ENCODE data around the gene DNM3. TPM values are rescaled to one million over a fixed set of nuclear protein-coding genes. Genes with fewer than 3 reads are reported as not detected.

The DNM3 gene
- polyA plus RNA-seq, 1 of the 3 experiments (the other 2 are of a cell fraction), result 0.43 TPM

DNA sequence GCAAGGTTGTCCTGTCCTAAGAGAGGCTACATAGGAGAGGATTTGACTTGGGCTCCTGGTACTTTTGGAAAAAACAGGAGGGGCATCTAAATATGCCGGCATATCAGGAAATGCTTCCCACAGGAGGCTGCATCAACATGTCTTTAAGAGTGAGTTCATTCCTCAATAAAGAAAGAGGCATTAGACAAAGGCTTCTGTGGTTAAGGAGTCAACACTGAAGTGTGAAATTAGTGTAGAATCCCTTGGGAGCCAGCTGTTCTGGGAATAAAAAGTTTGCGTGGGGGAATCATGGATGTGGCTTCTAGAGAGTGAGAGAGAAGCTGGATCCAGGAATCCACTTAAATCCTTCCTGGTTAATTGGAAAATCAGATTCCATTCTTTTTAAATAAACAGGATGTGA, 69.5 kb downstream of the DNM3 start:
- H3K9ac ChIP-seq, result no peak overlapping the region
- H3K9me2 ChIP-seq, result no peaks in the 10 kb centered on the region
- H2AFZ ChIP-seq (ENCODE audit: low read depth), result no peak overlapping the region
- no peaks in the 10 kb centered on the region for H3K4me1 ChIP-seq (ENCODE audit: control insufficient read depth in 1 of 2, insufficient read depth in 2 of 2, low read depth in 1 of 2, low read length in 1 of 2)
- no peaks in the 10 kb centered on the region for H3K36me3 ChIP-seq (replicated peaks in 1 of 2; ENCODE audit: control insufficient read depth in 1 of 2, insufficient read depth in 2 of 2, low read length in 1 of 2)
- no peaks in the 10 kb centered on the region; the same call in 1 of the 2 replicates for H3K27me3 ChIP-seq (ENCODE audit: insufficient read depth)
- WGBS (ENCODE audit: low lambda C conversion rate), result 44% methylated on average over 2 of the region's 2 CpGs
- POLR2A ChIA-PET, result no interaction called here
- no peaks in the 10 kb centered on the region for H3F3A ChIP-seq (replicated peaks; ENCODE audit: insufficient read depth)
- no peak overlapping the region for H3K27ac ChIP-seq (ENCODE audit: low read depth in 2 of 2, low read length in 1 of 2)
- no peak overlapping the region for H3K4me3 ChIP-seq (ENCODE audit: low read depth in 2 of 2, low read length in 1 of 2)
- DNase-seq, result no peak
- TF ChIP-seq IRF3 (IDR thresholded peaks at IDR 0.05; ENCODE audit: low read depth, low read length), result no peak
- no peak for TF ChIP-seq TEAD4 (IDR thresholded peaks at IDR 0.05; ENCODE audit: borderline replicate concordance, insufficient read depth)
- no peak for TF ChIP-seq MAX (IDR thresholded peaks at IDR 0.05; ENCODE audit: low read depth)
- no peak for TF ChIP-seq JUND (IDR thresholded peaks at IDR 0.05)
- TF ChIP-seq, protein P1, sequence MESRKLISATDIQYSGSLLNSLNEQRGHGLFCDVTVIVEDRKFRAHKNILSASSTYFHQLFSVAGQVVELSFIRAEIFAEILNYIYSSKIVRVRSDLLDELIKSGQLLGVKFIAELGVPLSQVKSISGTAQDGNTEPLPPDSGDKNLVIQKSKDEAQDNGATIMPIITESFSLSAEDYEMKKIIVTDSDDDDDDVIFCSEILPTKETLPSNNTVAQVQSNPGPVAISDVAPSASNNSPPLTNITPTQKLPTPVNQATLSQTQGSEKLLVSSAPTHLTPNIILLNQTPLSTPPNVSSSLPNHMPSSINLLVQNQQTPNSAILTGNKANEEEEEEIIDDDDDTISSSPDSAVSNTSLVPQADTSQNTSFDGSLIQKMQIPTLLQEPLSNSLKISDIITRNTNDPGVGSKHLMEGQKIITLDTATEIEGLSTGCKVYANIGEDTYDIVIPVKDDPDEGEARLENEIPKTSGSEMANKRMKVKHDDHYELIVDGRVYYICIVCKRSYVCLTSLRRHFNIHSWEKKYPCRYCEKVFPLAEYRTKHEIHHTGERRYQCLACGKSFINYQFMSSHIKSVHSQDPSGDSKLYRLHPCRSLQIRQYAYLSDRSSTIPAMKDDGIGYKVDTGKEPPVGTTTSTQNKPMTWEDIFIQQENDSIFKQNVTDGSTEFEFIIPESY (IDR thresholded peaks at IDR 0.05; ENCODE audit: borderline replicate concordance, low read depth), result no peak
- TF ChIP-seq CHD2 (IDR thresholded peaks at IDR 0.05; ENCODE audit: low read length, partially characterized antibody), result no peak
- TF ChIP-seq, protein P2, sequence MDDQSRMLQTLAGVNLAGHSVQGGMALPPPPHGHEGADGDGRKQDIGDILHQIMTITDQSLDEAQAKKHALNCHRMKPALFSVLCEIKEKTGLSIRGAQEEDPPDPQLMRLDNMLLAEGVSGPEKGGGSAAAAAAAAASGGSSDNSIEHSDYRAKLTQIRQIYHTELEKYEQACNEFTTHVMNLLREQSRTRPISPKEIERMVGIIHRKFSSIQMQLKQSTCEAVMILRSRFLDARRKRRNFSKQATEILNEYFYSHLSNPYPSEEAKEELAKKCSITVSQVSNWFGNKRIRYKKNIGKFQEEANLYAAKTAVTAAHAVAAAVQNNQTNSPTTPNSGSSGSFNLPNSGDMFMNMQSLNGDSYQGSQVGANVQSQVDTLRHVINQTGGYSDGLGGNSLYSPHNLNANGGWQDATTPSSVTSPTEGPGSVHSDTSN (IDR thresholded peaks at IDR 0.05), result no peak
- no peak for TF ChIP-seq NFIC (IDR thresholded peaks at IDR 0.05; ENCODE audit: borderline replicate concordance)
- no peak for TF ChIP-seq GABPA (IDR thresholded peaks at IDR 0.05; ENCODE audit: low read depth)
- no peak for TF ChIP-seq TAF1 (IDR thresholded peaks at IDR 0.05; ENCODE audit: borderline replicate concordance, low read depth, low read length)
- no peak for TF ChIP-seq FOXJ3 (CRISPR knock-in tag; IDR thresholded peaks at IDR 0.05)
- no peak for TF ChIP-seq TCF12 (IDR thresholded peaks at IDR 0.05)
- no peak for TF ChIP-seq SIN3A (IDR thresholded peaks at IDR 0.05; ENCODE audit: borderline replicate concordance, low read depth, low read length)
- no peak for TF ChIP-seq POLR2AphosphoS5 (IDR thresholded peaks at IDR 0.05; ENCODE audit: low read depth, low read length)
- no peak for TF ChIP-seq FOXM1 (IDR thresholded peaks at IDR 0.05; ENCODE audit: low read depth)
- TF ChIP-seq MXI1 (IDR thresholded peaks at IDR 0.05; ENCODE audit: low read depth, low read length), result no peak
- no peak for TF ChIP-seq EP300 (IDR thresholded peaks at IDR 0.05; ENCODE audit: borderline replicate concordance in 1 of 2, low read depth in 1 of 2, low read length in 1 of 2)
- no peak for TF ChIP-seq YY1 (IDR thresholded peaks at IDR 0.05; ENCODE audit: low read depth)
- no peak for TF ChIP-seq ELF1 (IDR thresholded peaks at IDR 0.05)
- no peak for TF ChIP-seq GATA2 (CRISPR knock-in tag; IDR thresholded peaks at IDR 0.05)
- no peak overlapping the region for H3K4me2 ChIP-seq
- H3K79me2 ChIP-seq (ENCODE audit: insufficient read depth), result no peaks in the 10 kb centered on the region
- no peaks in the 10 kb centered on the region for H3K9me3 ChIP-seq
- CTCF ChIA-PET, result no interaction called here
- H4K20me1 ChIP-seq (ENCODE audit: insufficient read depth), result no peaks in the 10 kb centered on the region
